RPMI7951 (cell line): Measurements from ENCODE around the gene CFAP92. TPM values are rescaled to one million over a fixed set of nuclear protein-coding genes. Genes with fewer than 3 reads are reported as not detected.
"Not testable (repeated sequence)": the region's sequence is repeated elsewhere in the genome, so short reads cannot be mapped to it uniquely, and the experiment has no call there.

Experiments
- DNase-seq: peaks from one replicate; pipeline ENCODE4 v3.0.0-alpha.2; 2012; ENCODE audit warnings: low read depth
- total RNA-seq: library from RNA; depleted of rRNA; stranded (reverse); fragments of >200 nt; shearing (Covaris generic); gene quantifications from 2 replicates; pipeline ENCODE4 v1.2.3, GENCODE V29; 2014

Gene CFAP92
- total RNA-seq, 1 experiment from 2014 or later: 0.36 TPM

- no peak for DNase-seq
These were observed 87.7 kb downstream of the CFAP92 start for GRCh38 chr3:128906031-128906803.

- no peak for DNase-seq
These were observed 90.4 kb downstream of the CFAP92 start for GRCh38 chr3:128903501-128903900.

GRCh38 chr3:128902426-128902825 is 91.5 kb downstream of the CFAP92 start:
- no peak for DNase-seq

- no peak for DNase-seq
These were observed 97.8 kb downstream of the CFAP92 start for GRCh38 chr3:128895843-128896697.

- DNase-seq: no peak
These were observed 104.6 kb downstream of the CFAP92 start for GRCh38 chr3:128889139-128889894.

- DNase-seq: no peak
These were observed 108.9 kb downstream of the CFAP92 start for GRCh38 chr3:128884992-128885391.

GRCh38 chr3:128882719-128883118 is 111.2 kb downstream of the CFAP92 start:
- no peak for DNase-seq

GRCh38 chr3:128881576-128881975 is 112.3 kb downstream of the CFAP92 start:
- no peak for DNase-seq

- DNase-seq: not testable (repeated sequence)
These were observed 113.4 kb downstream of the CFAP92 start for GRCh38 chr3:128880455-128880854.

- DNase-seq: no peak
These were observed 113.9 kb downstream of the CFAP92 start for GRCh38 chr3:128879991-128880390.

- peak; percentile 97 for DNase-seq
These were observed 114.5 kb downstream of the CFAP92 start, which contains the start of gene ACAD9 for GRCh38 chr3:128879125-128879969. ACAD9 (plus strand) TSS chr3:128879620; CDS start chr3:128879692, 72 bp downstream.

- DNase-seq: peak; percentile 78
These were observed 115.2 kb downstream of the CFAP92 start for GRCh38 chr3:128878556-128879124.

- no peak for DNase-seq
These were observed 115.8 kb downstream of the CFAP92 start for GRCh38 chr3:128878011-128878457.

GRCh38 chr3:128875556-128876120 is 118.2 kb downstream of the CFAP92 start:
- peak; percentile 46 for DNase-seq

GRCh38 chr3:128874481-128875180 is 119.2 kb downstream of the CFAP92 start:
- DNase-seq: no peak

- DNase-seq: no peak
These were observed 120.4 kb downstream of the CFAP92 start for GRCh38 chr3:128873244-128874022.

- DNase-seq: no peak
These were observed 121.1 kb downstream of the CFAP92 start for GRCh38 chr3:128872744-128873143.

- DNase-seq: no peak
These were observed 121.6 kb downstream of the CFAP92 start for GRCh38 chr3:128872282-128872681.

- DNase-seq: no peak
These were observed 123.5 kb downstream of the CFAP92 start for GRCh38 chr3:128870347-128870746.
